ENCODE results near the gene LRMDA.

GRCh38 chr10:76333326-76333725 is 901.9 kb downstream of the LRMDA start:
- TF ChIP-seq CTCF (IDR thresholded peaks at IDR 0.05), result no peak
- TF ChIP-seq POLR2A (IDR thresholded peaks at IDR 0.05), result no peak
- TF ChIP-seq POLR2AphosphoS5 (IDR thresholded peaks at IDR 0.05), result no peak
- TF ChIP-seq EP300 (IDR thresholded peaks at IDR 0.05), result no peak
